Right kidney (tissue), 1 donor: ENCODE results near the gene MRLN.
"Not testable (repeated sequence)": the region's sequence is repeated elsewhere in the genome, so short reads cannot be mapped to it uniquely, and the experiment has no call there.

Experiments
- DNase-seq: peaks from one replicate; pipeline ENCODE4 v3.0.0-alpha.2; 2016

Gene MRLN

DNA sequence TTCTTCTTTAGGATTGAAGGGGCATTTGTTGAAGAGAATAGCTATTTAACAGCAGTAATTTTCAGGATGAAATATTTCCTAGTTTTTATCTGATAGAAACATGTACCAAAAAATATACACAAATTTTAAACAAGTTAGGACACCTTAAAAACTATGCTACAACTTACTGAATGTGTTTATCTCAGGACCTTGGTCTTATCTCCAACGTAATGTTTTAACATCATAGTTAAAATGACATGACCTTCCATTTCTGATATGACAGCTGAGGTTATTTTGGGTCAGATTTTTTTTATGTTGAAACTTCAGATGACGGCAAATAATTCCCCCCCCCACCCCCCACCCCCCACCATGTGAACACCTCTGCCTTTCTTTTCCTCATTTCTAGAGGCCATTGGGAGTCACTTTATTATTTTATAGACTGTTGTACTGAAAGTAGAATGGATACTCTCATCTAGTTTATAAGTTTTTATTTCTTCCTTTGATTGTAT lies 8.0 kb downstream of the MRLN start:
- no peak for DNase-seq

DNA sequence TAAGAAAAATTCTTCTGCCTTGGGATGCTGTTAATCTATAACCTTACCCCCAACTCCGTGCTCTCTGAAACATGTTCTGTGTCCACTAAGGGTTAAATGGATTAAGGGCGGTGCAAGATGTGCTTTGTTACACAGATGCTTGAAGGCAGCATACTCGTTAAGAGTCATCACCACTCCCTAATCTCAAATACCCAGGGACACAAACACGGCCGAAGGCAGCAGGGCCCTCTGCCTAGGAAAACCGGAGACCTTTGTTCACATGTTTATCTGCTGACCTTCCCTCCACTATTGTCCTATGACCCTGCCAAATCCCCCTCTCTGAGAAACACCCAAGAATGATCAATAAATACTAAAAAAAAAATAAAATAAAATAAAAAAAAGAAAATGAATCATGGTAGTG lies 8.5 kb downstream of the MRLN start:
- not testable (repeated sequence) for DNase-seq

DNA sequence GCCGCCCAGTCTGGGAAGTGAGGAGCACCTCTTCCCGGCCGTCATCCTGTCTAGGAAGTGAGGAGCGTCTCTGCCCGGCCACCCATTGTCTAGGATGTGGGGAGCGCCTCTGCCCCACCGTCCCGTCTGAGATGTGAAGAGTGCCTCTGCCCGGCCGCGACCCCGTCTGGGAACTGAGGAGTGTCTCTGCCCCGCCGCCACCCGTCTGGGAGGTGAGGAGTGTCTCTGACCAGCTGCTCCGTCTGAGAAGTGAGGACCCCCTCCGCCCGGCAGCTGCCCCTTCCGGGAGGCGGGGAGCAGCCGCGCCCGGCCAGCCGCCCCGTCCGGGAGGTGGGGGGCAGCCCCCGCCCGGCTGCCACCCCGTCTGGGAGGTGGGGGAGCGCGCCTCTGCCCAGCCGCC lies 9.1 kb downstream of the MRLN start:
- DNase-seq, result not testable (repeated sequence)

DNA sequence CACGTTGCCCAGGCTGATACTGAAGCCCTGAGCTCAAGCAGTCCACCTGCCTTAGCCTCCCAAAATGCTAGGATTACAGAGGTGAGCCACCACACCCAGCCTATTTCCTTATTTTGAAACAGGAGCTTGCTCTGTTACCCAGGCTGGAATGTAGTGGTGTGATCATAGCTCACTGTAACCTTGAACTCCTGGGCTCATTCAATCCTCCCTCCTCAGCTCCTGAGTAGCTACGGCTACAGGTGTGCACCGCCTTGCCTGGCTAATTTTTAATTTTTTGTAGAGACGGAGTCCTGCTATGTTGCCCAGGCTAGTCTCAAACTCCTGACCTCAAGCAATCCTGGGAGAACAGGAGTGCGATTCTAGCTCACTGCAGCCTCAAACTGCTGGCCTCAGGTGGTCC lies 11.7 kb downstream of the MRLN start:
- DNase-seq, result no peak

DNA sequence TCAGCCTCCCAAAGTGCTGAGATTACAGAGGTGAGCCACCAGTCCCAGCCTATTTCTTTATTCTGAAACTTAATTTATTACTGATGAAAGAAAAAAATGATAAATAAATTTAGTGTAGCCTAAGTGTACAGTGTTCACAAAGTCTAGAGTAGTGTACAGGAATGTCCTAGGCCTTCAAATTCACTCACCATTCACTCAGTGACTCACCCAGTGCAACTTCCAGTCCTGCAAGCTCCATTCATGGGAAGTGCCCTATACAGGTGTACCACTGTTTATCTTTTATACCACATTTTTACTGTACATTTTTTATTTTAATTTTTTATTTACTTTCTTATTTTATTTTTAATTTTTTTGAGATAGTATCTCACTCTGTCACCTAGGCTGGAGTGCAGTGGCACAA lies 12.2 kb downstream of the MRLN start:
- DNase-seq, result no peak

DNA sequence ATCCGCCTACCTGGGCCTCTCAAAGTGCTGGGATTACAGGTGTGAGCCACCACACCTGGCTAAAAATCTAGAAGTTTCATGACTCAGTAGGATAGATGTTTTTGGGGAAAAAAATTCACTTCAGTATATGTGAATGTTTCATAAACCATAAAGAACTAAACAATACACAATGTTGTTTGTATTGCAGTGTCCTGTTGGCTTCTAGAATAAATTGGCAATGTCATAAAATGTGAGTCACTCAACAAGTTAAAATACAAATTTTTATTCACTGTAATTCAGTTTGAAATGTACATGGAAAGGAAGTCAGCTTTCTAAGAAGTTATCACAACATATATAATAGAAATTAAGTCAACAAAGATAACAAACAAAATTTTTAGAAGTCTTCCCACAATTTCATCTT lies 16.5 kb downstream of the MRLN start:
- DNase-seq, result no peak

DNA sequence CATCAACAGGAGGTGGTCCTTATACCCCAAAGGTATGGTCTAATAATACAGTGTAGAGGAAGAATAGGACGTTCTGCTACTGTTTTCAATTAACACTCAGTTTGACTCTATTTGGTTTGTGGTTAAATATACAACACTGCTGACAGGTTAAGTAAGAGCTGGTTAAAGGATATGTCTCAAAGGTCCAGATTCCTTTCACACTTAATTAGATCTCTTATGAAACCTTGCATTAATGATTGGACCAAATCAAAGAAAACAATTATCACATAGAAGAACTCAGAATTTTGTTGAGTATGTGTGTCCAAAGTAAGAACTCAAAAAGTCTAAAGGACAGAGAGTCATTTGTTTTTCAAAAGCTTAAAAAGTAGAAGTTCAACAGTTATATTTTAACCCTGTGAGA lies 18.0 kb downstream of the MRLN start:
- no peak for DNase-seq

DNA sequence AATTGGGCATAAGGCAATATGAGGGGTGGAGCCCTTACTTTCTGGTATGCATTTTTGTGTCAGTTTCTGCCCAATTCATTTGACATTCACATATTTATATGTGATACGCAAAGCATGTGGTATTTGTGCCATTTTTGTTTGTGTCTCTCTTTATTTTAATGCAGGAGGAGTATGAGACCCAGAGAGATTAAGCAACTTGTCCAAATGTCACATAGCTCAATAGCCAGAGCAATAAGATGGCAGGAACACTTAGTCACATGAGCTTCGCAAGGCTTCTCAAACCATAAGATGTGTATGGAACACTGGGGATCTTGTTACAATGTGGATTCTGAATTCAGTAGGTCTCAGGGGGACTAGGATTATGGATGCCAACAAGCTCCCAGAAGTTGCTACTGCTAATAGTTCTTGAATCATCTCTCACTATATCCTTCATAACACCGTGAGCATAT lies 19.2 kb downstream of the MRLN start:
- no peak for DNase-seq

DNA sequence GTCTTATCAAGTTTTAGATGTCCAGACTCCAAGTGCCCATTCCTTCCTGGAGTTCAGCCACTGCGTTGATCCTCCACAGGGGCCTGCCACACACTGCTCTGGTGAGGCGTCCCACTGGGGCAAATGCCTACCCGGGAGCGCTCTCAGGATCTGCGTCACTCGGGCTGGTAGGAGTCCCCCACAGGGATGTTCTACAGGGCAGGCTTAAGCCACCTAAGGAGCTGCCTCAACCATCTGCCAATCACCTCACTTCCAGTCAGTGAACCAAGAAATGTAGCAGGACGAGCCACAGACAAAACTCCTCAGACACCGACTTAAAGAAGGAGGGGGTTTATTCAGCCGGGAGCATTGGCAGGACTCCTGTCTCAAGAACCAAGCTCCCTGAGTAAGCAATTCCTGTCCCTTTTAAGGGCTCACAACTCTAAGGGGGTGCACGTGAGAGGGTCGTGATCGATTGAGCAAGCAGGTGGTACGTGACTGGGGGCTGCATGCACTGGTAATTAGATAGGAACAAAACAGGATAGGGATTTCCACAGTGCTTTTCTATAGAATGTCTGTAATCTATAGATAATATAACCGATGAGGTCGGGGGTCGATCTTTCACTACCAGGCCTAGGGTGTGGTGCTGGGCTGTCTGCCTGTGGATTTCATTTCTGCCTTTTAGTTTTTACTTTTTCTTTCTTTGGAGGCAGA lies 19.8 kb downstream of the MRLN start:
- not testable (repeated sequence) for DNase-seq

DNA sequence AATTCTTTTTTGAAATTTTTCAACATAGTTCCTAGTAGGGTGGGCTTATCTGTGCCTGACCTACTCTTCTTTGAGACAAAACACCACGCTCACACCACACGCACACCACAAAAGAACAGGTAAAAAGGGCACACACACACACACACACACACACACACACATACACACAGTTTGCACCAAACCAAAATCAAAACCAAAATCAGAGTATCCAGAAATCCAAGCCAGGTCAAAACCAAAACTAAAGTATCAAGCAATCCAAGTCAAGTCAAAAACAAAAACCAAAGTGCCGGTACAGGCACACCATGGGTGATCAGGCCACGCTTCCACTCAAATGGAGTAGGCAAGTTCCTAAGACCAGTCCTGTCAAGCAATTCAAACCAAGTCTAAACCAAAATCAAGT lies 20.4 kb downstream of the MRLN start:
- DNase-seq, result not testable (repeated sequence)

DNA sequence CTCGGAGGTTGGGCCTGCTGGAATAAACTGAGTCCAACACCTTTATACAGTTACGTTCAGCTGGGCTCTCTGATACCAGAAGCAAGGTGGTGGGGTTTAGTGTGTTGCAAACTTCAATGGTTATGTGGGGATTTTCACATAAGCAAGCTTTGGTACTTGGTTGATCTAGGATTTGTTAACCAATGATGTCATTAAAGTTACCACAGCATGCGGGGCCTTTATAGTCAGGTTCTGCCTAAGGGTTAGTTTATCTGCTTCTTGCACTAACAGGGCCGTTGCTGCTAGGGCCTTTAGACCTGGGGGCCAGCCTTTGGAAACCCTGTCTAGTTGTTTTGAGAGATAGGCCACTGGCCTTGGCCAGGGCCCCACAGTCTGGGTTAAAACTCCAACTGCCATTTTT lies 24.1 kb downstream of the MRLN start:
- DNase-seq, result not testable (repeated sequence)

DNA sequence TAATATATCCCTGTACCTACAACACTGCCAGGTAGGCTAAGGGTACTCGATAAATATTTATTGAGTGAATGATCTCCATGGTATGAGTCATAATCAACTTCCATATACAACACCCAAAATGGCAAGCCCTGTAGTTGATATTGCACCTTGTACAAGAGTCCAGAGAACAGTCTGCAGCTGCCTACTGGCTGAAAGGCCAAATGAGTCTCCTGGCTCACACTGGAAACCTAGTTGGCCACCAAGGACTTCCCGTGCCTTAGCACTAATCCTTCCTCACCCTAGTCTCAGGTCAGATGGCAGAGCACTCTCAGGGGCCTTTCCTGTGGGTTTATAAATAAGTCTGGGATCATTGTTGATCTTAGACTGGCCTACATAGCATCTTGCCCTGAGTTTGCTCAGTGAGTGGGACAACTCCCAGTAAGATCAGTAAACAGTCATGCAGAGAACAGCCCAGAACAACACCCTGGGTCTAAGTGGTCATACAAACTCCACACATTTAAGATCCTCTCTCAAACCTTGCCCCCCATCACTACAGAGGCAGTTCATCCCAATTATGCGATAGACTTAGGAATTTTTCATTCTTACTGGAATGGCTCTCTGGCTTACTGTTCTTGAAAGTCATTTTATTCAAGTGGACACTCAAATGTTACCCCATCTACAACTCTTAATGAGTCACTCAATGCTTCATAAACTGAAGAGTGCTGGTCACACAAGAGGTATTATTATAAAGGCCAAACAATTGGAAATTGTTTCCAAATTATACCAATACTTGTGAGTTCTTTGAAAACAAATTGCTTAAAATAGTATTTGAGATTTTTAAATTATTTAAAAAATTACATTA lies 28.9 kb downstream of the MRLN start:
- no peak for DNase-seq

DNA sequence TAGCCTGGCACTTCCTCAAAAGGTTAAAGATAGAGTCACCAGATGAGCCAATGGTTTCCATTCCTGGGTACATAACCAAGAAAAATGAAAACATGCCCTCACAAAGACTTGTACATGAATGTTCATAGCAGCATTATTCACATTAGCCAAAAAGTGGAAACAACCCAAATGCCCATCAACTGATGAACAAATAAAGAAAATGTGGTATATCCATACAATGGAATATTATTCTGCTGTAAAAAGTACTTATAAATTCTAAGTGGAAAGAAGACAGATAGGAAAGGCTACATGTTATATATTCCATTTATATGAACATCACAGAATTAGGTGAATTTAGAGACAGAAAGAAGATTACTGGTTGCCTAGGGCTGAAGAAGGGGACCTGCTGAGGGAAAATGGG lies 32.9 kb downstream of the MRLN start:
- no peak for DNase-seq

DNA sequence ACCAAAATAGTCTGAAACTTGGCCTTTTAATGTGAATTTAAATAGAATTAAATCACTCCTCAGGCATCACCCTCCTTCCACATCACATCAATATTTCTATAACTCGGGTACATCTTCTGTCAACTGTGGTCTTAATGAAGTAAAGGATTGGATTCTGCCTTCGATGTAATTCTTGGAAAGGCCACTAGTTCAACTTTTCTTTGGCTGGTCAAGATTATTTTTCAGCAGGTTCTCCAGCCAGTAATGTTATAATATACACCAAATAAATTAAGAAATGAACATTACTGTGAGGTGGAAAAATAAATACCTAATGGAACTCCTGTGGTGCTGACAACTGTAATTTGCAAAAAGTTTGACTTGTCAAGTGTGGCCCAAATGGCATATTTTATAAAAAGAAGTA lies 33.9 kb downstream of the MRLN start:
- no peak for DNase-seq

DNA sequence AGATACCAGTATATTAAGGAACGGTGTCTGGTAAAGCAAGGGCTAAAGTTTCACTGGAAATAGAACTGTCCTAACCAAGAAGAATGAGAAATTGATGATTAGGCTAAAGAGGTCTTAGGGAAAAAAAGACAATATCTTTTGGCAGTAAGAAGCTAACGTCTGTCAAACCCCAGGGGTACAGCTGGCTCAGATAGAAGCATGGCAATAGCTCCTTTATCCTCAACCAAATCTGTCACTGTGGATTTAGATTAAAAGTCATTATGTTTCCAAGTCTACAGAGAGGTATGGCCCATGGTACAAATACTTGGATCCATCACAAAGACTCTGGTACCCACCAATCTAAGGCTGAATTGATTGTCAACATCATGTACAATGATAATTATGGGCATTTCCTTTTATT lies 35.0 kb downstream of the MRLN start:
- DNase-seq, result no peak

DNA sequence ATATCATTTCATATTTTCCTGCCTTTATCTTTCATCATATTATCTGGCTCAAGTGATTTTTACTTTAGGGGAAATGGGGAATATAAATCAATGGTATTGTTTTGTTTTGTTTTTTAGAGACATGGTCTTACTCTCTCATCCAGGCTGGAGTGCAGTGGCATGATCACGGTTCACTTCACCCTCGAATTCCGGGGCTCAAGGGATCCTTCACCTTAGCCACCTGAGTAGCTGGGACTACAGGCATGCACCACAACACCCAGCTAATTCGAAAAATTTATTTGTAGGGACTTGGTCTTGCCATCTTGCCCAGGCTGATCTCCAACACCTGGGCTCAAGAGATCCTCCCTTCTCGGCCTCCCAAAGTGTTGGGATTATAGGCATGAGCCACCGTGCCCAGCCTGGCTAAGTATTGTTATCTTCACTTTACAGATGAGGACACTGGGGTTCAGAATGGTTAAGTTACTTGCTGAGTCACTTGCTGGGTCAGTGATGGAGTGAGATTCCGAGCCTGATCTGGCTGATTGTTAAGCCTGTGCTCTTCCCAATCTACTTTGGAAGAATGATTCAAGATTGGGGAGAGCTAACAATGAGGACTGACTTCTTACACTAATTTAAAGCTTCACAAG lies 39.9 kb downstream of the MRLN start:
- no peak for DNase-seq

DNA sequence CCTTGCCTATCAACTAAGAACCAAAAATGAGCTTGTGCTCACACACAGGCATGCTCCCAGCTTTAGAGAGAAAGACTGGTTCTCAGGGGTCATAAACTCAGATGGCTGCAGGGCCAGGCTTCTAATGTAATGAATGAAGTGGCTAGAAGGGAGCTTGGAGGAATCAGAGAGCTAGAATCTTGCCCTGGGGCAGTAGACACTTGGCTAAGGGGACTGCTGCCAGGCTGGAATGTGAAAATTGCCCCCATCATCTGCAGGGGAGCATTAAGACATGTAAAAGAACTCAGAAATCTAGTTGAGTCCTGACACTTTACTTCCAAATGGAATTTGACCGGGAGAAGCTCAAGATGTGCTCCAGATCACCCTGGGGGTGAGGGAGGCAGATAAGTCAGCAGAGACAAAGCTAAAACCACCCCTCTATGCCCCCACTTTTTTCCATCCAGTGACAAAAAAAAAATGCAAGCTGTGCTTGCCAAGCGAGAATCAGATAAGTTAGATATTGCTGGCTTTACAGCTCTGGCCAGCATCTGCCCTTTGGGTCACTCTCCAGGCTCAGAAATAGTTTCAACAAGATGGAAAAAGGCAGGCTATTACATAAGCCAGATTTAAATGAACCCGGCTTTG lies 41.3 kb downstream of the MRLN start:
- DNase-seq, result no peak

DNA sequence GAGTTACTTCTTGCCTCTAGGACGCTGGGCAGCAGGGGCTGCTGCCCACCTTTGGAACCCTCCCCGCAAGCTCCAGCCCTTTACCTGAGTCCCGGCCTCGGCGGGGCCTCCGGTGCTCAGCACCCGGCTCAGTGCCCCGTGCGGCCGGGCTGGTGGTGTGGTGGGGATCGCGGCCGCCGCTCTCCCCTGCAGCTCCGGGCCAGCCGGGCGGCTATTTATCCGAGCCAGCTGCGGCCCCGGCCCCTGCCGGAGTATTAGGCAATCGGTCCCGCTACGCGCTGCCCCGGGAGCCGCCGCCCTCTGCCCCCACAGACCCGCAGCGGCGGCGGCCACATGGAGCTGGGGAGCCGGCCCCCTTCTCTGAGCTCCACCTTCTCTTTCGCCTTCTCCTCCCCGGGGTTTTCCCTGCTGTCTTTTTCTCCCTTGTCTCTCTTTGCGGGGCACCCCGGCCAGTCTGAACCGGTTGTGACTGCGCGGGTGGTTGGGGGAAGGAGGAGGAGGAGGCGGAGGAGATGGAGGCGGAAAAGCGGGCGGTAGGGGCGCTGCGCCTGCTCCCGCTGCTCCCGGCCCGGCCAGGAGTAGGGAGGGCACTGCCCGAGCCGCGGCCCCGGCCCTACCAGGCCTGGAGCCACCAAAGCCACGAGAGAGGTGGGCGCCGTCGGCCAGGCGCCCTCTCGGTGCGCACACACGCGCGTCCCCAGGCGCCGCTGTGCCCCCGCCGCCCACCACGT lies 43.7 kb downstream of the MRLN start, which contains the start of gene SLC16A9:
Gene SLC16A9 (minus strand): TSS at position 456 of the 731 bp plus-strand sequence. CDS start 25,559 bp downstream, outside the sequence.
- DNase-seq, result peak; percentile 92

DNA sequence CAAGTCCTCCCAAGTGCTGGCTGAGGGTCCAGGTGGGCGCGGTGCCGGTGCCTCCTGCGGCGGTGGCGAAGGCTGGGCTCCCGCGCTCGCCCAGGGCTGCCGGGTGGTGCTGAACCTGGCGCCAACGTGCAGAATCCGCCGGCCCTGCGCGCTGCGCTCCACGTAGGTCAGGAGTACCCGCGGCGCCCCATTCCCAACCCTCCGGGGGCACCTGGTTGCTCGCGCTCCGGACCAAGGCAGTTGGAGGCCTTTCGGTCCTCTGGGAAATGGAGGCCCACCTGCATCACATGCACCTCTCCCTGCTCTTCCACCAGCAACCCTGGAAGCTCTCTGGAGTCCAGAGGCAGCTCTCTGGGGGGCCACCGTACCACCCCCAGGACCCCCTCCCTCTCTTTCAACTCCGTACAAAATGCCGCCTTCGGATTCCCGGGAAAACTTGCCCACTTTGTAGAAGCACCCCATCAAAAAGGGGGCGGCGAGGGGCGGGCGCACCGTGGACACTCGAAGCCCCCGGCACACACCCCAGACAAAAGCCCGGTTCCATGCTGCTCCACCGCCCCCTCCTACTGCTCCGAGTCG lies 44.4 kb downstream of the MRLN start:
- no peak for DNase-seq

DNA sequence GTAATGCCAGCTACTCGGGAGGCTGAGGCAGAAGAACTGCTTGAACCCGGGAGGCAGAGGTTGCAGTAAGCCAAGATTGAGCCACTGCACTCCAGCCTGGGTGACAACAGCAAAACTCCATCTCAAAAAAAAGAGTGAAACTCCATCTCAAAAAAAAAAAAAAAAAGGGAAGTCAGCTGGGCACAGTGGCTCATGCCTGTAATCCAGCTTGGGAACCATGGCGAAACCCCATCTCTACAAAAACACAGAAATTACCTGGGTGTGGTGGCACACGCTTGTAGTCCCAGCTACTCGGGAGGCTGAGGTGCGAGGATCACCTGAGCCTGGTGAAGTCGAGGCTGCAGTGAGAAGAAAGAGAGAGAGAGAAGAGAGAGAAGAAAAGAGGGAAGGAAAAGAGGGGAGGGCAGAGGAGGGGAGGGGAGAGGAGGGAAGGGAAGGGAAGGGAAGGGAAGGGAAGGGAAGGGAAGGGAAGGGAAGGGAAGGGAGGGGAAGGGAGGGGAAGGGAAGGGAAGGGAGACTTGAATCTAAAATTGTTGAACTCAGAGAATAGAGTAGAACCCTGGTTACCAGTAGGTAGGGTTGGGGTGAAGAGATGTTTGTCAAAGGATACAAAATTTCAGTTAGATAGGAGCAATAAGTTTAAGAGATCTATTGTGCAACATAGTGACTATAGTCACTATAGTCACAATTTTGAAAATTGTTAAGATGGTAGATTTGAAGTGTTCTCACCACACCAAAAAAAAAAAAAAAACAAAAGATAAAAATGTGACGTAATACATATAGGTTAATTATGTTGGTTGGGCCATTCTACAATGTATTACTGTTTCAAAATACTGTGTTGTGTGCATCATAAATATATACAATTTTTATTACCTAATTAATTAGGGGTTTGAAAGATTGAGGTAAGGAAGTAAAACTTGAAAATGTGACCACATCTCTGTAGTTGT lies 46.1 kb downstream of the MRLN start:
- no peak for DNase-seq
